A673 (cell line): ENCODE measurements around the gene FAM151B. TPM values are rescaled to one million over a fixed set of nuclear protein-coding genes. Genes with fewer than 3 reads are reported as not detected.
A peak's percentile ranks its signal among the peaks of the same experiment; 100 is the strongest.

Experiments
- BruUV-seq: library from RNA; stranded (reverse); fragments of 400-500 nt; replicated peaks from 2 replicates; lab custom pipeline; 2021; lab: Mats Ljungman, UMichigan
- CTCF ChIA-PET: fragments of 300-600 bp; sonication (Branson Sonifier 250); formaldehyde crosslinking; loops from one replicate; lab custom pipeline; 2022; ENCODE audit warnings: antibody characterized with exemption; lab: Charles Lee
- POLR2A ChIA-PET: fragments of 300-600 bp; sonication (Branson Sonifier 250); formaldehyde crosslinking; loops from one replicate; lab custom pipeline; 2022; ENCODE audit warnings: antibody characterized with exemption; ENCODE audit not compliant: low non-redundant PET; lab: Charles Lee
- DNase-seq: peaks from one replicate; pipeline ENCODE4 v3.0.0-alpha.2; 2015; ENCODE audit warnings: low spot score
- H3K27ac ChIP-seq: fragments of 200-600 bp; sonication (generic); 2 replicates; pipeline ENCODE4 v1.5.1; 2016; ENCODE audit warnings: mixed run types, low read depth, mild to moderate bottlenecking, mixed read lengths, antibody characterized with exemption, low read length; ENCODE audit not compliant: poor library complexity, severe bottlenecking
- H3K27me3 ChIP-seq: fragments of 200-600 bp; sonication (generic); replicated peaks from 2 replicates; pipeline ENCODE4 v1.6.1; 2017; ENCODE audit warnings: mixed run types, low read depth, mild to moderate bottlenecking, mixed read lengths, antibody characterized with exemption, low read length; ENCODE audit not compliant: insufficient read depth, poor library complexity
- H3K36me3 ChIP-seq: fragments of 200-600 bp; sonication (generic); 2 replicates; pipeline ENCODE4 v1.6.1; 2016; ENCODE audit warnings: mixed run types, mild to moderate bottlenecking, mixed read lengths, antibody characterized with exemption, low read length; ENCODE audit not compliant: insufficient read depth, poor library complexity, severe bottlenecking
- H3K4me1 ChIP-seq: fragments of 200-600 bp; sonication (generic); 2 replicates; pipeline ENCODE4 v1.6.1; 2017; ENCODE audit warnings: mixed run types, mild to moderate bottlenecking, mixed read lengths, antibody characterized with exemption, low read length; ENCODE audit not compliant: insufficient read depth, poor library complexity, severe bottlenecking
- H3K4me3 ChIP-seq: fragments of 200-600 bp; sonication (generic); 2 replicates; pipeline ENCODE4 v1.5.1; 2016; ENCODE audit warnings: low read depth, mixed run types, mild to moderate bottlenecking, mixed read lengths, low read length; ENCODE audit not compliant: poor library complexity, severe bottlenecking
- H3K9me3 ChIP-seq: fragments of 200-600 bp; sonication (generic); 2 replicates; pipeline ENCODE4 v1.6.1; 2016; ENCODE audit warnings: mixed run types, low read depth, mild to moderate bottlenecking, mixed read lengths, antibody characterized with exemption, low read length; ENCODE audit not compliant: poor library complexity, severe bottlenecking
- CTCF ChIP-seq: fragments of 300-800, 200-600 bp; sonication (generic); conservative IDR thresholded peaks from 2 replicates; pipeline ENCODE4 v1.5.1; 2017; ENCODE audit warnings: low read depth, mild to moderate bottlenecking, antibody characterized with exemption, low read length, moderate library complexity, mixed read lengths
- EZH2 ChIP-seq: fragments of 200-600 bp; sonication (generic); IDR thresholded peaks from 2 replicates; pipeline ENCODE4 v1.6.1; 2017; ENCODE audit warnings: borderline replicate concordance, low read depth, mild to moderate bottlenecking, mixed read lengths, antibody characterized with exemption, low read length; ENCODE audit not compliant: poor library complexity, severe bottlenecking
- intact Hi-C: fragments of 100-400 bp; cut with micrococcal nuclease; formaldehyde crosslinking; loops from one replicate; pipeline ENCODE4 v1.10.0; 2022; ENCODE audit not compliant: unreplicated experiment
- total RNA-seq: library from RNA; stranded (reverse); gene quantifications from 2 replicates; pipeline ENCODE4 v1.2.3, GENCODE V29; 2021

The FAM151B gene
- total RNA-seq, 1 experiment from 2014 or later = 4.0 TPM

GRCh38 chr5:80569086-80569960 lies 81.4 kb downstream of the FAM151B start:
- H3K4me1 ChIP-seq = peaks cover 9% of the 10 kb centered on the region
- CTCF ChIA-PET = interaction anchor here (0.6 kb wide), 1 partner anchor 626 kb away, joined by 8 read pairs; no protein-coding TSS in a partner anchor
- TF ChIP-seq CTCF = no peak
- peak; percentile 29 for TF ChIP-seq EZH2
- no peak for DNase-seq
- no peaks in the 10 kb centered on the region for H3K9me3 ChIP-seq
- H3K27ac ChIP-seq = no peak overlapping the region
- H3K36me3 ChIP-seq = no peaks in the 10 kb centered on the region
- intact Hi-C loops = no loop called here
- peaks cover 67% of the 10 kb centered on the region for H3K27me3 ChIP-seq
- no TSS peak for BruUV-seq
- H3K4me3 ChIP-seq = peak overlapping the region; percentile 36
- POLR2A ChIA-PET = no interaction called here

GRCh38 chr5:80569961-80570786 lies 82.3 kb downstream of the FAM151B start, which contains the start of gene ANKRD34B:
ANKRD34B (minus strand) TSS chr5:80570280; CDS start chr5:80560019, 10,261 bp downstream.
- Histone ChIP-seq H3K36me3 (no peaks in the 10 kb centered on the region), H3K4me3 (peak within 1 kb of the TSS; percentile 36), H3K27me3 (peaks cover 75% of the 10 kb centered on the region), H3K27ac (no peak within 1 kb of the TSS), H3K9me3 (no peaks in the 10 kb centered on the region), H3K4me1 (peaks cover 9% of the 10 kb centered on the region)
- peak; percentile 50 for DNase-seq
- no TSS peak for BruUV-seq
- ChIA-PET POLR2A (no interaction called here), CTCF (no interaction called here)
- intact Hi-C loops = no loop called here
- TF ChIP-seq EZH2 (peak; percentile 14), CTCF (no peak)

- Histone ChIP-seq H3K9me3 (no peaks in the 10 kb centered on the region), H3K4me3 (no peak overlapping the region), H3K27me3 (peaks cover 69% of the 10 kb centered on the region), H3K4me1 (peaks cover 9% of the 10 kb centered on the region), H3K27ac (no peak overlapping the region), H3K36me3 (no peaks in the 10 kb centered on the region)
- no TSS peak for BruUV-seq
- intact Hi-C loops = no loop called here
- POLR2A ChIA-PET = no interaction called here
- DNase-seq = no peak
- no peak for TF ChIP-seq CTCF
- no peak for TF ChIP-seq EZH2
- CTCF ChIA-PET = interaction anchor here (1.1 kb wide), 1 partner anchor 92 kb away, joined by 3 read pairs; no protein-coding TSS in a partner anchor
Observed at GRCh38 chr5:80573062-80573461, 85.2 kb downstream of the FAM151B start.
